ENCODE measurements around the gene PRKG1.
"Not testable (repeated sequence)": the region's sequence is repeated elsewhere in the genome, so short reads cannot be mapped to it uniquely, and the experiment has no call there.

The PRKG1 gene

GRCh38 chr10:51447119-51447518, 372.8 kb downstream of the PRKG1 start:
- no peak for DNase-seq

- DNase-seq, result not testable (repeated sequence)
Observed at GRCh38 chr10:51455762-51456161, 381.5 kb downstream of the PRKG1 start.

- no peak for DNase-seq
Observed at GRCh38 chr10:51459476-51459875, 385.2 kb downstream of the PRKG1 start.

- no peak for DNase-seq
Observed at GRCh38 chr10:51462076-51462779, 387.9 kb downstream of the PRKG1 start.

- DNase-seq, result no peak
Observed at GRCh38 chr10:51468424-51468823, 394.1 kb downstream of the PRKG1 start.

- no peak for DNase-seq
Observed at GRCh38 chr10:51469686-51470085, 395.4 kb downstream of the PRKG1 start.

- DNase-seq, result no peak
Observed at GRCh38 chr10:51471271-51471670, 397.0 kb downstream of the PRKG1 start.

- DNase-seq, result no peak
Observed at GRCh38 chr10:51472154-51472553, 397.9 kb downstream of the PRKG1 start.

GRCh38 chr10:51479711-51480110, 405.4 kb downstream of the PRKG1 start:
- DNase-seq, result no peak

GRCh38 chr10:51485668-51486067, 411.4 kb downstream of the PRKG1 start:
- DNase-seq, result no peak

- DNase-seq, result no peak
Observed at GRCh38 chr10:51487576-51487975, 413.3 kb downstream of the PRKG1 start.

GRCh38 chr10:51488766-51489408, 414.6 kb downstream of the PRKG1 start:
- no peak for DNase-seq

- DNase-seq, result no peak
Observed at GRCh38 chr10:51498424-51498823, 424.1 kb downstream of the PRKG1 start.

- DNase-seq, result no peak
Observed at GRCh38 chr10:51501396-51501795, 427.1 kb downstream of the PRKG1 start.

- no peak for DNase-seq
Observed at GRCh38 chr10:51502124-51502523, 427.8 kb downstream of the PRKG1 start.

- no peak for DNase-seq
Observed at GRCh38 chr10:51503378-51503777, 429.1 kb downstream of the PRKG1 start.

GRCh38 chr10:51507476-51507875, 433.2 kb downstream of the PRKG1 start:
- DNase-seq, result no peak

- no peak for DNase-seq
Observed at GRCh38 chr10:51508156-51508555, 433.9 kb downstream of the PRKG1 start.

GRCh38 chr10:51510231-51510630, 435.9 kb downstream of the PRKG1 start:
- no peak for DNase-seq

GRCh38 chr10:51521605-51522004, 447.3 kb downstream of the PRKG1 start:
- no peak for DNase-seq

- DNase-seq, result no peak
Observed at GRCh38 chr10:51522858-51523257, 448.6 kb downstream of the PRKG1 start.

- DNase-seq, result no peak
Observed at GRCh38 chr10:51523440-51523839, 449.2 kb downstream of the PRKG1 start.

GRCh38 chr10:51524041-51524440, 449.8 kb downstream of the PRKG1 start:
- DNase-seq, result no peak

GRCh38 chr10:51527522-51528219, 453.4 kb downstream of the PRKG1 start:
- no peak for DNase-seq

Measured in activated gamma-delta T cell (primary cell).